Left lung (tissue), 14 donors: ENCODE results near the gene PUS10. TPM values are rescaled to one million over a fixed set of nuclear protein-coding genes. Genes with fewer than 3 reads are reported as not detected.

Source experiments
- ATAC-seq: fragments of 200-7000 bp; cut with Tn5 transposase; one replicate; pipeline ENCODE4 v1.9.1; 2020; ENCODE audit warnings: moderate library complexity
- DNase-seq, 4 donors: peaks; one replicate each; pipeline ENCODE4 v3.0.0-alpha.2; 2013 to 2020
- H3K27ac ChIP-seq, 2 donors: fragments of 200-600 bp; sonication (generic) in 1 of 2; one replicate each; pipeline versions ENCODE4 v1.5.0 to v1.8.0; 2020 to 2021
- H3K27me3 ChIP-seq, 2 donors: fragments of 200-600 bp; sonication (generic) in 1 of 2; one replicate each; pipeline versions ENCODE4 v1.5.0 to v1.8.0; 2020 to 2021
- H3K36me3 ChIP-seq, 2 donors: fragments of 200-600 bp; sonication (generic) in 1 of 2; one replicate each; pipeline versions ENCODE4 v1.5.0 to v1.8.0; 2020 to 2021
- H3K4me1 ChIP-seq, 2 donors: fragments of 200-600 bp; one replicate each; pipeline ENCODE4 v1.8.0; 2021
- H3K4me3 ChIP-seq, 2 donors: fragments of 200-600 bp; sonication (generic) in 1 of 2; one replicate each; pipeline versions ENCODE4 v1.5.0 to v1.8.0; 2020 to 2021; ENCODE audit warnings: mild to moderate bottlenecking in 1 of 2
- H3K9me3 ChIP-seq, 2 donors: fragments of 200-600 bp; sonication (generic) in 1 of 2; one replicate each; pipeline versions ENCODE4 v1.5.0 to v1.8.0; 2020 to 2021
- intact Hi-C, 2 donors: fragments of 100-400 bp; cut with DNase I; formaldehyde crosslinking; loops; one replicate each; pipeline versions ENCODE4 v1.11.2 to v1.14.2; 2022
- long read RNA-seq, 12 donors: library from polyadenylated mRNA in 2 of 12; unstranded in 2 of 12; transcript quantifications; one replicate each; pipeline ENCODE4 v2.0.0 and lab custom pipeline, GENCODE V29; 2019 to 2026
- polyA plus RNA-seq, 6 donors: library from polyadenylated mRNA; unstranded; fragments of 120-200 nt; gene quantifications; one replicate each; pipeline ENCODE4 v1.2.1, GENCODE V29; 2013; ENCODE audit not compliant: insufficient read length in 6 of 6
- total RNA-seq, 2 donors: library from RNA; stranded (reverse); fragmentation: NEBNext Ultra II Directional; extraction: Animal tissue kit (Norgen Biotek cat#: 25700); gene quantifications; one replicate each; pipeline ENCODE4 v1.2.1, GENCODE V29; 2021
- TF ChIP-seq, protein P1 (sequence below), 2 donors: fragments of 200-600 bp; sonication (generic) in 1 of 2; IDR thresholded peaks; one replicate each; pipeline versions ENCODE4 v1.5.0 to v1.8.0; 2021; ENCODE audit warnings: antibody characterized with exemption in 2 of 2
- donor health status: DM: no; HTN: yes; CAD: no.
- donor health status: DM: no; HTN: no; CAD: no.

The PUS10 gene, protein sequence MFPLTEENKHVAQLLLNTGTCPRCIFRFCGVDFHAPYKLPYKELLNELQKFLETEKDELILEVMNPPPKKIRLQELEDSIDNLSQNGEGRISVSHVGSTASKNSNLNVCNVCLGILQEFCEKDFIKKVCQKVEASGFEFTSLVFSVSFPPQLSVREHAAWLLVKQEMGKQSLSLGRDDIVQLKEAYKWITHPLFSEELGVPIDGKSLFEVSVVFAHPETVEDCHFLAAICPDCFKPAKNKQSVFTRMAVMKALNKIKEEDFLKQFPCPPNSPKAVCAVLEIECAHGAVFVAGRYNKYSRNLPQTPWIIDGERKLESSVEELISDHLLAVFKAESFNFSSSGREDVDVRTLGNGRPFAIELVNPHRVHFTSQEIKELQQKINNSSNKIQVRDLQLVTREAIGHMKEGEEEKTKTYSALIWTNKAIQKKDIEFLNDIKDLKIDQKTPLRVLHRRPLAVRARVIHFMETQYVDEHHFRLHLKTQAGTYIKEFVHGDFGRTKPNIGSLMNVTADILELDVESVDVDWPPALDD
- 10 to 100 TPM in 1 of 2 donors, 1 to 10 TPM in 1; 8.6 to 14.2 TPM for total RNA-seq
- polyA plus RNA-seq: 10 to 100 TPM; 10.5 to 16.1 (median 12.2) TPM
- long read RNA-seq, donor 1, partial matches to known transcripts: 0 of 1 reads
- long read RNA-seq, donor 1, other reads (novel, unspliced or antisense): 0 of 1 reads
- long read RNA-seq, donor 2, partial matches to known transcripts: 28 of 53 reads
- long read RNA-seq, donor 2, other reads (novel, unspliced or antisense): 24 of 53 reads
- long read RNA-seq, donor 3, partial matches to known transcripts: 11 of 12 reads
- long read RNA-seq, donor 3, other reads (novel, unspliced or antisense): 0 of 12 reads
- long read RNA-seq, donor 4, partial matches to known transcripts: 0 of 6 reads
- long read RNA-seq, donor 4, other reads (novel, unspliced or antisense): 6 of 6 reads
- long read RNA-seq, donor 5, partial matches to known transcripts: 0 of 1 reads
- long read RNA-seq, donor 5, other reads (novel, unspliced or antisense): 0 of 1 reads
- long read RNA-seq, donor 6: 0 reads
- long read RNA-seq, donor 7, partial matches to known transcripts: 0 of 1 reads
- long read RNA-seq, donor 7, other reads (novel, unspliced or antisense): 0 of 1 reads
- long read RNA-seq, donor 8, partial matches to known transcripts: 20 of 21 reads
- long read RNA-seq, donor 8, other reads (novel, unspliced or antisense): 0 of 21 reads
- long read RNA-seq, donor 9: 0 reads
- long read RNA-seq, donor 10, partial matches to known transcripts: 1 of 1 reads
- long read RNA-seq, donor 10, other reads (novel, unspliced or antisense): 0 of 1 reads
- long read RNA-seq, donor 11: 0 reads
- long read RNA-seq, donor 12, partial matches to known transcripts: 0 of 2 reads
- long read RNA-seq, donor 12, other reads (novel, unspliced or antisense): 0 of 2 reads

GRCh38 chr2:61017556-61018317 is at the start of gene PUS10, which contains the start of gene PEX13:
PUS10 (minus strand) TSS chr2:61018255; CDS start chr2:61011890, 6,365 bp downstream.
PEX13 (plus strand) TSS chr2:61017720; CDS start chr2:61017760, 40 bp downstream.
- Histone ChIP-seq H3K4me1 (peaks cover 0 to 67% of the 10 kb centered on the region in 2 donors), H3K9me3 (no peaks in the 10 kb centered on the region), H3K27me3 (no peaks in the 10 kb centered on the region), H3K36me3 (peaks cover 0 to 19% of the 10 kb centered on the region in 2 donors), H3K4me3 (peak within 1 kb of the TSS; percentile 95 to 97), H3K27ac (peak within 1 kb of the TSS; percentile 87 to 92)
- DNase-seq (peak; percentile 36 to 92 (median 83)), ATAC-seq (peak; percentile 92)
- TF ChIP-seq, protein P1, sequence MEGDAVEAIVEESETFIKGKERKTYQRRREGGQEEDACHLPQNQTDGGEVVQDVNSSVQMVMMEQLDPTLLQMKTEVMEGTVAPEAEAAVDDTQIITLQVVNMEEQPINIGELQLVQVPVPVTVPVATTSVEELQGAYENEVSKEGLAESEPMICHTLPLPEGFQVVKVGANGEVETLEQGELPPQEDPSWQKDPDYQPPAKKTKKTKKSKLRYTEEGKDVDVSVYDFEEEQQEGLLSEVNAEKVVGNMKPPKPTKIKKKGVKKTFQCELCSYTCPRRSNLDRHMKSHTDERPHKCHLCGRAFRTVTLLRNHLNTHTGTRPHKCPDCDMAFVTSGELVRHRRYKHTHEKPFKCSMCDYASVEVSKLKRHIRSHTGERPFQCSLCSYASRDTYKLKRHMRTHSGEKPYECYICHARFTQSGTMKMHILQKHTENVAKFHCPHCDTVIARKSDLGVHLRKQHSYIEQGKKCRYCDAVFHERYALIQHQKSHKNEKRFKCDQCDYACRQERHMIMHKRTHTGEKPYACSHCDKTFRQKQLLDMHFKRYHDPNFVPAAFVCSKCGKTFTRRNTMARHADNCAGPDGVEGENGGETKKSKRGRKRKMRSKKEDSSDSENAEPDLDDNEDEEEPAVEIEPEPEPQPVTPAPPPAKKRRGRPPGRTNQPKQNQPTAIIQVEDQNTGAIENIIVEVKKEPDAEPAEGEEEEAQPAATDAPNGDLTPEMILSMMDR (IDR thresholded peaks at IDR 0.05): no peak
- intact Hi-C loops: no loop called here

DNA sequence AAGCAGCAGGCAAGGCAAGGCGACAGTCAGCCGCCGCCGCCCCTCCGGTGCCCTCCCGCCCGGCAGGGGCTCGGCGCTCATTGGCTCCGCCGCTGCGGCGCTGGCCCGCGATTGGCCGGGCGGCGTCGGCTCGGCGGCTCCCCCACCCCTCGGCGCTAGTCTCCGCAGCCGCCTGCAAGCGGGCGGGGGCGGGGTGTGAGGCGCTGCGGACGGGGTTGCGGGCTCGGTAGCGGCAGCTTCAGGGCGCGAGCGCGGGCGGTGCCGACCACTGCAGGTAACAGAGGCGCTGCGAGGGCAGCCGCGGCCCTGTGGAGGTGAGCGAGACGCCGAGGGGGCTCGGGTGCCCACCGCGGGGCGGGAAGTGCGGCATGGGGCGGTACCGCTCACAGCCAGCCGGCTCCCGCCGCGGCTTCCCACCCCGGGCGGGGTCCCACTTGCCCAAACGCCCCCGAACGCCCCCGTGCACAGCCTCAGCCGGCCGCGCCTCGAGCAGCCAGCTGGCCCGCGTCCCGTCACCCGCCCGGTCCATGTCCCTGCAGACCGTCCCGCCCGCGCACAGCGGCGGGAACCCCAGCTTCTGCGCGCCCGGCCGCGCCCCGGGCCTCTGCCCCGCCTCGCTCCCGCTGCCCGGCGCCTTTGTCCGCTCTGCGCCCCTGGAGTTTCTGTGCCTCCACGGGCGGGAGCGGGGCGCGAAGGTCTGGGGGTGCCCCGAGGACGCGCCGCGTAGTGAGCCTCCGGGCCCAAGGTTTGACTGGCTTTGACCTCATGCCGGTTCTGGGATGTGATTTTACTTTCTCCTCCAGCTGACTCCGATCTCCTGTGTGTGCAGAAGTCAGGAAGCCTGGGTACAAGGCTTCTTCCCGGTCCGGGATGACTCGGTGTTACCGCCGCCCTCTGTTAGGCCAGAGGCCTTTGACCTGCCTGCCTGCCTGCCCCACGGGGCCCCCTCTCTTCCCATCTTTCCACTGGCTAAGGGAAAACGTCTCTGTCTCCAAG is 48.0 kb upstream of the PUS10 start, which contains the start of gene SANBR:
SANBR (plus strand) TSS at position 158 of the 996 bp plus-strand sequence. CDS start 4,480 bp downstream, outside the sequence.
- Histone ChIP-seq H3K9me3 (no peaks in the 10 kb centered on the region), H3K4me1 (peaks cover 0 to 18% of the 10 kb centered on the region in 2 donors), H3K27ac (peak within 1 kb of the TSS; percentile 84 to 87), H3K36me3 (peaks cover 0 to 4% of the 10 kb centered on the region in 2 donors), H3K27me3 (no peaks in the 10 kb centered on the region), H3K4me3 (peak within 1 kb of the TSS; percentile 89 to 98)
- DNase-seq (peak; percentile 82 to 97 (median 90)), ATAC-seq (peak; percentile 99)
- TF ChIP-seq, protein P1 (IDR thresholded peaks at IDR 0.05): peak in 1 of 2 donors; percentile 29
- intact Hi-C loops: no loop called here

GRCh38 chr2:61059382-61059781 is 41.3 kb upstream of the PUS10 start:
- ATAC-seq (no peak), DNase-seq (no peak)
- H3K27me3 ChIP-seq: no peaks in the 10 kb centered on the region
- intact Hi-C loops: no loop called here
- no peaks in the 10 kb centered on the region for H3K9me3 ChIP-seq
- H3K27ac ChIP-seq: no peak overlapping the region
- no peak overlapping the region for H3K4me3 ChIP-seq
- H3K36me3 ChIP-seq: peaks cover 0 to 27% of the 10 kb centered on the region in 2 donors
- H3K4me1 ChIP-seq: no peaks in the 10 kb centered on the region
- TF ChIP-seq, protein P1 (IDR thresholded peaks at IDR 0.05): no peak
